HCT116 (cell line): Measurements from ENCODE around the gene CDC14B.

Experiments
- CTCF ChIP-seq, 3 experiments: fragments of 200-600 bp in 1 of 3; sonication (generic) in 1 of 3; IDR thresholded peaks in 2 of 3; conservative IDR thresholded peaks in 1 of 3; 2 replicates each; pipeline ENCODE4 v1.5.1; 2012 to 2017; ENCODE audit warnings: low read depth in 2 of 3, low read length in 2 of 3, antibody characterized with exemption in 1 of 3, borderline replicate concordance in 1 of 3, control low read depth in 1 of 3, mild to moderate bottlenecking in 1 of 3, mixed read lengths in 1 of 3, mixed run types in 1 of 3, moderate library complexity in 1 of 3; ENCODE audit not compliant: insufficient read depth in 1 of 3
- EZH2 ChIP-seq: fragments of 200-600 bp; sonication (generic); IDR thresholded peaks from 2 replicates; pipeline ENCODE4 v1.6.1; 2017; ENCODE audit warnings: antibody characterized with exemption, mixed run types
- FOSL1 ChIP-seq: IDR thresholded peaks from 2 replicates; pipeline ENCODE4 v1.6.1; 2012; ENCODE audit warnings: low read depth
- POLR2A ChIP-seq: IDR thresholded peaks from 2 replicates; pipeline ENCODE4 v1.7.0; 2011; ENCODE audit warnings: borderline replicate concordance; ENCODE audit not compliant: insufficient read depth, insufficient read length; ENCODE audit errors: extremely low read depth
- POLR2AphosphoS5 ChIP-seq: IDR thresholded peaks from 2 replicates; pipeline ENCODE4 v1.6.1; 2011; ENCODE audit warnings: mild to moderate bottlenecking, low read depth, low read length, moderate library complexity
- RAD21 ChIP-seq: IDR thresholded peaks from 2 replicates; pipeline ENCODE4 v1.6.1; 2012; ENCODE audit warnings: low read depth, mild to moderate bottlenecking
- SP1 ChIP-seq: IDR thresholded peaks from 2 replicates; pipeline ENCODE4 v1.6.1; 2012; ENCODE audit warnings: low read depth
- SRF ChIP-seq: IDR thresholded peaks from 2 replicates; pipeline ENCODE4 v1.6.1; 2012; ENCODE audit warnings: low read depth
- YY1 ChIP-seq: IDR thresholded peaks from 2 replicates; pipeline ENCODE4 v1.6.1; 2011; ENCODE audit warnings: low read length, low read depth, moderate library complexity, mild to moderate bottlenecking; ENCODE audit not compliant: insufficient replicate concordance; ENCODE audit errors: extremely low read depth
- ZBTB33 ChIP-seq: IDR thresholded peaks from 2 replicates; pipeline ENCODE4 v1.6.1; 2011; ENCODE audit warnings: mild to moderate bottlenecking, low read length, moderate library complexity; ENCODE audit not compliant: insufficient replicate concordance; ENCODE audit errors: extremely low read depth
- TF ChIP-seq, protein P1 (sequence below): IDR thresholded peaks from 2 replicates; pipeline ENCODE4 v1.6.1; 2012

DNA sequence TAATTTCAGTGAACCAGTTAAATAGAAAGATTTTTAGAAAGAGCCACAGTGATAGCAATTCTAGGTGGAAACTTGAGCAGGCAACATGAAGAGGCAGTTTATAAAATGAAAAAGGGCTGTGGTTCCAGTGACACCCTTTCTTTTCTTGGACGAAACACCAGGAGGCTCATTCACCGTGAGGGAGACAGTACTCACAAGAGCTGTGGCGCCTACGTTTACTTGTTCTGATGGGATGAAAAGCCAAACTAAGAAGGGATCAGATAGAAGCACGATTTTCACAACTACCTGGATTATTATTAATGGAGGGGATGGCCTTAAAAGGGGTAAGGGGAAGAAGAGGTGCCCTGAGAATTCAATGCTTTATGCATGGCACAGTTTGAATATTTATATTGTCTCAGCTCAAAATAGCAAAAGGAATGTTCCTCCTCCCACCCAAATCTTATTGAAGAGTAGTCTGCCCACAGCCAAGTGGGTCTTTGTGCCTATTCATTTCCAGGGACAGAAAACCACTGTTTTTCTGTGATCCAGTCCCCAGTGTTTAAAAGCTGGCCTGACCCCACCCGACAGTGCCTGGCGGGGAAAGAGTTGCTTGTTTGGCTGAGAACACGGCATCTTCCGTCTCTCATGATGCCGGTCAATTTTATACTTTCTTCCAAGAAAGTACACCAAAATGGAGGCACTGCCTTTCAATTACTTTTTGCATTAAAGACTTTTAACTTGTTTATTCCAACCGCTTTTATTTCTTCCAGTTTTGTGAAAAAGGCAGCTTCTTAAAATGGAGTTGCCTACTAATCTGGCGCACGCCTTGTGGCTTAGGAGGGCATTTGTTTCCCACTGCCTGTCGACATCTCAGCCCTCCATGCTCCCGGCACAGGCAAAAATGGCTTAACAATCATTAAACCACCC lies 117.8 kb downstream of the CDC14B start:
- TF ChIP-seq, protein P1, sequence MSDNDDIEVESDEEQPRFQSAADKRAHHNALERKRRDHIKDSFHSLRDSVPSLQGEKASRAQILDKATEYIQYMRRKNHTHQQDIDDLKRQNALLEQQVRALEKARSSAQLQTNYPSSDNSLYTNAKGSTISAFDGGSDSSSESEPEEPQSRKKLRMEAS = no peak
- TF ChIP-seq EZH2 = no peak
- no peak for TF ChIP-seq CTCF (IDR thresholded peaks at IDR 0.05 in 2 of 3, conservative IDR thresholded peaks at IDR 0.05 in 1 of 3; ENCODE audit: borderline replicate concordance in 1 of 3, insufficient read depth in 1 of 3, low read depth in 2 of 3, low read length in 2 of 3)
- no peak for TF ChIP-seq SP1
- no peak for TF ChIP-seq POLR2A
- TF ChIP-seq YY1 = no peak
- TF ChIP-seq POLR2AphosphoS5 = no peak
- no peak for TF ChIP-seq FOSL1
- TF ChIP-seq SRF = no peak
- TF ChIP-seq RAD21 = no peak
- no peak for TF ChIP-seq ZBTB33
